LNCaP clone FGC (cell line): Measurements from ENCODE around the gene TM2D3.

Experiments
- DNase-seq: peaks from one replicate; pipeline ENCODE4 v3.0.0-alpha.2; 2011; ENCODE audit warnings: low read depth
- H3K4me3 ChIP-seq: 2 replicates; pipeline ENCODE4 v1.5.1; 2011; ENCODE audit warnings: mild to moderate bottlenecking, low read depth, low read length, control low read depth
- TF ChIP-seq, protein P1 (sequence below): IDR thresholded peaks from 2 replicates; pipeline ENCODE4 v1.5.1; 2012; ENCODE audit warnings: mild to moderate bottlenecking; ENCODE audit not compliant: control insufficient read depth, insufficient read depth; ENCODE audit errors: extremely low read depth

Gene TM2D3

DNA sequence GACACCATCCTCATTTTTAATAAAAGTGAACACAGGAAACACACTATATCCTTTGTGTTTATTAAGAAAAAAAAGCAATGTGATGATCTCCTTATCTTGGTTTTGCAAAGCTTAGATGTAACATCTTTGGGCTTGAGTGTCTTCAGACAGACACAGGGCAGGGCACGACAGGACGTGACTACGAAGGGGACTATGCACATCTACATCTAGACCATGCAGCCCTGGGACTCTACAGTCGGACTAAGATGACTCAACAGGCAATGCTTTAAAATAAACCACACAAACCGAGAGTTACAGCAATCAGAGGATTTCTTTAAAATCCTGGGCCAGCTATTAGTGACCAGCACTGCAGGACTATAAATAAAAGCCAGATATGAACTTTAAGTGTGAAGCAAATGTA, 22.8 kb upstream of the TM2D3 start:
- TF ChIP-seq, protein P1, sequence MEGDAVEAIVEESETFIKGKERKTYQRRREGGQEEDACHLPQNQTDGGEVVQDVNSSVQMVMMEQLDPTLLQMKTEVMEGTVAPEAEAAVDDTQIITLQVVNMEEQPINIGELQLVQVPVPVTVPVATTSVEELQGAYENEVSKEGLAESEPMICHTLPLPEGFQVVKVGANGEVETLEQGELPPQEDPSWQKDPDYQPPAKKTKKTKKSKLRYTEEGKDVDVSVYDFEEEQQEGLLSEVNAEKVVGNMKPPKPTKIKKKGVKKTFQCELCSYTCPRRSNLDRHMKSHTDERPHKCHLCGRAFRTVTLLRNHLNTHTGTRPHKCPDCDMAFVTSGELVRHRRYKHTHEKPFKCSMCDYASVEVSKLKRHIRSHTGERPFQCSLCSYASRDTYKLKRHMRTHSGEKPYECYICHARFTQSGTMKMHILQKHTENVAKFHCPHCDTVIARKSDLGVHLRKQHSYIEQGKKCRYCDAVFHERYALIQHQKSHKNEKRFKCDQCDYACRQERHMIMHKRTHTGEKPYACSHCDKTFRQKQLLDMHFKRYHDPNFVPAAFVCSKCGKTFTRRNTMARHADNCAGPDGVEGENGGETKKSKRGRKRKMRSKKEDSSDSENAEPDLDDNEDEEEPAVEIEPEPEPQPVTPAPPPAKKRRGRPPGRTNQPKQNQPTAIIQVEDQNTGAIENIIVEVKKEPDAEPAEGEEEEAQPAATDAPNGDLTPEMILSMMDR: no peak
- DNase-seq: no peak
- H3K4me3 ChIP-seq: no peak overlapping the region

GRCh38 chr15:101672298-101672697, 20.1 kb upstream of the TM2D3 start:
- DNase-seq: no peak
- TF ChIP-seq, protein P1: no peak
- H3K4me3 ChIP-seq: no peak overlapping the region

DNA sequence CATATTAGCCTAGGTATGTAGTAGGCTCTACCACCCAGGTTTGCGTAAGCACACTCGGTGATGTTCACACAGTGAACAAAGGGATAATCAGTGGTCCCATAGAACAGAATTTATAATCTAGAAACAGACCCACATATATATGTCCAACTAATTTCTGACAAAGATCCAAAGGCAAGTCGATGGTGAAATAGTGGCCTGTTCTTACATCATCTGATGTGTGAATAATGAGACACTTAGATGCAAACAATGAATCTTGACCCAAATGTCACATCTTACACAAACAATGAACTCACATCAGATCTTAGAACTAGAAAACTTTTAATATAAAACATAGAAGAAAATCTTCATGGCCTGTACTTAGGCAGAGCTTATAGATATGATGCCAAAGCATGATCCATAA, 17.6 kb upstream of the TM2D3 start:
- H3K4me3 ChIP-seq: no peak overlapping the region
- TF ChIP-seq, protein P1: no peak
- no peak for DNase-seq

DNA sequence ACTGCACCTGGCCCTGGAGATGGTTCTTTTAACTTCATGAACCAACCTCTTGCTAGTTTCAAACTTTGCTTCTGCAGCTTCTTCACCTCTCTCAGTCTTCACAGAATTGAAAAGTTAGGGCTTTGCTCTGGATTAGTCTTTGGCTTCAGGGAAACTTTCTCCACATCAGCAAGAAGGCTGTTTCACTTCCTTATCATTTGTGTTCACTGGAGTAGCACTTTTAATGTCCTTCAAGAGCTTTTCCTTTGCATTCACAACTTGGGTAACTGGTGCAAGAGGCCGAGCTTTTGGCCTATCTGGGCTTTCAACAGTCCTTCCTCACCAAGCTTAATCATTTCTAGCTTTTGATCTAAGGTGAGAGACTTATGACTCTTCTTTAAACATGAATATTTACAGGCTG, 15.7 kb upstream of the TM2D3 start:
- TF ChIP-seq, protein P1: no peak
- no peak for DNase-seq
- no peak overlapping the region for H3K4me3 ChIP-seq

GRCh38 chr15:101664303-101664913, 12.2 kb upstream of the TM2D3 start:
- no peak for DNase-seq
- TF ChIP-seq, protein P1: peak; percentile 54
- H3K4me3 ChIP-seq: no peak overlapping the region

GRCh38 chr15:101662203-101662602, 10.0 kb upstream of the TM2D3 start:
- H3K4me3 ChIP-seq: no peak overlapping the region
- no peak for DNase-seq
- TF ChIP-seq, protein P1: no peak

- no peak for DNase-seq
- TF ChIP-seq, protein P1: no peak
- no peak overlapping the region for H3K4me3 ChIP-seq
Measured at GRCh38 chr15:101660005-101660404, 7.8 kb upstream of the TM2D3 start.
